ENCODE measurements around the gene GRB7. TPM values are rescaled to one million over a fixed set of nuclear protein-coding genes. Genes with fewer than 3 reads are reported as not detected.

GRB7 gene
- total and polyA plus RNA-seq, 12 donors: 0.06 to 1.2 (median 0.25) TPM; not detected in 5

DNA sequence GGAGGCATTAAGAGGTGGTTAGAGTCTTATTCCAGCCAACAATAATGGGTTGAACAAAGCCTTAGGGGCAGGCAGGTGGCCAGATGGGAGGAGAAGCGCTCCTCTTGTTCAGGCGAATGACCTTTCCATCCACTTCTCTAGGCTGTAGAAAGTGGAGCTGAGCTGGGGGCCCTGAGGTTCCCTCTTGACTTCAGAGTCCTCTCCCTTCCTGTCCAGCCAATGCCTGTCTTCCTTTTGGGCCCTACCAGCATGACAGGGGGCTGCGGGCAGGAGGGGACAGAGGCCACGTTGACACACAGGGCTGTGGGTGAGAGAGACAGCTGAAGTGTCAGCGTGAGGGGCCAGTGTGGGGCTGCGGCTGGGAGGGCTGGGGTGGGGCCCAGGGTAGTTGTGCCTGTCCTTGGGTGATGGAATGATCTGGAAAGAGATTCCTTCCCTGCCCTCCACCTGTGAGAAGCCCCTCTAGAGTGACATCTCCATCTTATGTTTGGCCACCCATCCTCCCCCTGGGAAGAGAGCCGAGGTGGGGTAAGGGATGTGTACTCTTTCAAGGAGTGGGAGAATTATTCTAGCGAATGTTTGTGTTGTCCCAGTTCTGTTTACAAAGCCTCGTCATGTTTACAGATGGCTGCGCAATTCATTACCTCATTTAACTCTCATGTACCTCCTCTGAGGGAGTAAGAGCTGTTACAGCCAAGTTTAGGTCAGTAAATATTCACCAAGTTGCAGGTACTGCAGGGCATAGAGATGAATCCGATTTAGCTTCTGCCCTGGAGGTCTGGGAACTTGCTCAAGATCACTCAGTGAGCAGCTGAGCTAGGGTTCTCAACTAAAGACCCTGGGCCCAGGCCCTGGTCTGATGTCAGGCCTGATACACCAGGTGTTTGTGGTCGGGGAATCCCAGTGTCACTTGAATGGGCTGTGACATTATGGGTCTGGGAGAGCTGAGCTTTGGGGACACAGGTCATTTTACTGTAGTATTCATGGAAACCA lies 34.5 kb upstream of the GRB7 start:
- no peaks in the 10 kb centered on the region for H3K9me3 ChIP-seq (replicated peaks in 1 of 3)
- DNase-seq: no peak
- peaks cover 16% of the 10 kb centered on the region for H3K27me3 ChIP-seq
- peak overlapping the region in 1 of 5 donors; percentile 6 for H3K27ac ChIP-seq
- H3K36me3 ChIP-seq (replicated peaks in 1 of 2): no peaks in the 10 kb centered on the region
- intact Hi-C loops (cut with DNase I): no loop called here
- TF ChIP-seq, protein P1, sequence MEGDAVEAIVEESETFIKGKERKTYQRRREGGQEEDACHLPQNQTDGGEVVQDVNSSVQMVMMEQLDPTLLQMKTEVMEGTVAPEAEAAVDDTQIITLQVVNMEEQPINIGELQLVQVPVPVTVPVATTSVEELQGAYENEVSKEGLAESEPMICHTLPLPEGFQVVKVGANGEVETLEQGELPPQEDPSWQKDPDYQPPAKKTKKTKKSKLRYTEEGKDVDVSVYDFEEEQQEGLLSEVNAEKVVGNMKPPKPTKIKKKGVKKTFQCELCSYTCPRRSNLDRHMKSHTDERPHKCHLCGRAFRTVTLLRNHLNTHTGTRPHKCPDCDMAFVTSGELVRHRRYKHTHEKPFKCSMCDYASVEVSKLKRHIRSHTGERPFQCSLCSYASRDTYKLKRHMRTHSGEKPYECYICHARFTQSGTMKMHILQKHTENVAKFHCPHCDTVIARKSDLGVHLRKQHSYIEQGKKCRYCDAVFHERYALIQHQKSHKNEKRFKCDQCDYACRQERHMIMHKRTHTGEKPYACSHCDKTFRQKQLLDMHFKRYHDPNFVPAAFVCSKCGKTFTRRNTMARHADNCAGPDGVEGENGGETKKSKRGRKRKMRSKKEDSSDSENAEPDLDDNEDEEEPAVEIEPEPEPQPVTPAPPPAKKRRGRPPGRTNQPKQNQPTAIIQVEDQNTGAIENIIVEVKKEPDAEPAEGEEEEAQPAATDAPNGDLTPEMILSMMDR (IDR thresholded peaks at IDR 0.05): no peak
- no peak for TF ChIP-seq POLR2A (IDR thresholded peaks at IDR 0.05)
- no peaks in the 10 kb centered on the region for H3K4me1 ChIP-seq (replicated peaks in 1 of 2)
- 63 to 69% (median 66%) methylated on average over 9 to 12 of the region's 12 CpGs for WGBS, 4 donors
- H3K4me3 ChIP-seq: no peak overlapping the region

DNA sequence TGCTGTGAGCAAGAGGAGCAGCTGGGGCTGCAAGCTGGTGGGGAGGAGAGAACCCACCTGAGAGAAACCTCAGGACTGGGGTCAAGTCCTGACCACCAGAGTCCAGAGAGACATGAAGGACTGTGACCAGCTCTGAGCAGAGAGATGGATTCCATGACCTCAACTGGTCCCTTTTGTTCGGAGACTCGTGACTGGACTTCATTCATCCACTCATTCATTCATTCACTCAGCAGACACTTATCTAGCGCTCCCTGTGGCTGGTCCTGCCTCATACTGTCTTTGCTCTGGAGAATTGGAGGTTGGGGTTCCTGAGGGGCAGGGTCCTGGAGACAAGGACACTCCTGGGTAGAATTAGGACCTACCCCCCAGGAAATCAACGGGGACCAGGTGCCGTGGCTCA lies 33.8 kb upstream of the GRB7 start:
- WGBS, 4 donors: 76 to 96% (median 80%) methylated on average over 3 to 5 of the region's 5 CpGs
- intact Hi-C loops (cut with DNase I): no loop called here
- Histone ChIP-seq H3K4me3 (no peak overlapping the region), H3K36me3 (replicated peaks in 1 of 2) (no peaks in the 10 kb centered on the region), H3K27me3 (peaks cover 15% of the 10 kb centered on the region), H3K4me1 (replicated peaks in 1 of 2) (no peaks in the 10 kb centered on the region), H3K27ac (no peak overlapping the region), H3K9me3 (replicated peaks in 1 of 3) (no peaks in the 10 kb centered on the region)
- no peak for TF ChIP-seq POLR2A (IDR thresholded peaks at IDR 0.05)
- TF ChIP-seq, protein P1 (IDR thresholded peaks at IDR 0.05): no peak
- DNase-seq: no peak

DNA sequence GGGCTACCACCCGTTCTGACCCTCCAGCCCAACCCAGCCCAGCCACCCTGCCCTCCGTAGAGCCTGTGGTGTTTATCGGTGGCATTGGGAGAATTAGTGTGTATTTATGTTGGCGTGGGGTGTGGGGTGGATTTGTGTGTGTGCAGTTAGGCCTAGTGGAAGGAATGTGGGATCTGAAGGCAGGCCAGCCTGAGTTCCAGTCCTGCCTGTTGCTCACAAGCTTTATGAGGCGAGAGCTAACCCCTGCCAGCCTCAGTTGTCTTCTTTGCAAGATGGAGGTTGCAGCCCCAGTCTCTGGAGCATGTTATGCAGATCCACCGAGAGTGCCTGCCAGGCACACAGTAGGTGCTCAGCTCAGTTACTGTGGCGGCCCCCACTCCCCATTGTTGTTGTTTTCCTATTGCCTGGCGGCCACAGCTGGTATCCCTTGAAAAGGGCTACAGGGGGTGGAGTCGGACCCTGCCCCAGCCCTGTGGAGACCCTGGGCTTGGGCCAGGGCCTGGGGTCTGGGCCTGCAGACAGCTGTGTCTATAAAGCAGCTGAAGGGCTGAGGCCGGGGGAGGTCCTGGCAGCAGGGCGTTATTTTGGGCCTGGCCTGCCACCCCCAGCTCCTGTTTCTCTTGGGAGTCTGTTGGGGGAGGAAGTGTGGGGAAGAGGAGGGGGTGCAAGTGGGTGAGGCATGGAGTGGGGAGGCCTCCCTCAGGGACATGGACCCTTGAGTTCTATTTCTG lies 32.8 kb upstream of the GRB7 start:
- DNase-seq: no peak
- H3K27ac ChIP-seq: no peak overlapping the region
- 75 to 88% (median 75%) methylated on average over 7 to 11 of the region's 11 CpGs for WGBS, 4 donors

More for the DNA sequence above, 32.8 kb upstream of the GRB7 start:
- intact Hi-C loops (cut with DNase I): no loop called here
- TF ChIP-seq POLR2A (IDR thresholded peaks at IDR 0.05): no peak
- TF ChIP-seq, protein P1 (IDR thresholded peaks at IDR 0.05): peak in 2 of 6 experiments; percentile 33 to 38
- H3K36me3 ChIP-seq (replicated peaks in 1 of 2): no peaks in the 10 kb centered on the region
- no peaks in the 10 kb centered on the region for H3K4me1 ChIP-seq (replicated peaks in 1 of 2)
- H3K4me3 ChIP-seq: no peak overlapping the region
- peaks cover 4% of the 10 kb centered on the region for H3K27me3 ChIP-seq
- H3K9me3 ChIP-seq (replicated peaks in 1 of 3): no peaks in the 10 kb centered on the region
